ENCODE measurements around the gene GALNT3.

GALNT3 gene

DNA sequence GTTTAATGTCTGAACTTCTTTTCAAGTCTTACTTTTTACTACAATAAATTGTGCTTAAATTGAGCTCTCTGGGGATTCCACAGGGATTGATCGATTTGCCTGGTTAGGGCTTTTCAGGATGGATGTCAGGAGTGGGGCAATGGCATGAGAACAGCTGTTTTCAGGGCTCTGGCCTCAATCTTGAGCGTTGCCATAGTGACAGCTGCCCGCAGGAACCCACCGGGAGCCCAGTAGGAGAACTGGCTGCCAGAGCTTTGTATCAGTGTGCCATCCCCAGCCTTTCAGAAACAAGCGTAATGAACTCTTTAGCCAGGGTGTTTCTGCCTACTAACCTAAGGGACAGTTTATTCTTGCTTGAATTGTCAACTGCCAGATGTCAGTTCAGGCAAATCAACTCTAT lies 93.5 kb downstream of the GALNT3 start:
- in situ Hi-C loops (cut with MboI; ENCODE audit: low pct_unique_long_range_greater_than_20kb, low sequenced_read_pairs, unreplicated experiment): no loop called here
- no peak for DNase-seq (ENCODE audit: low spot score)

DNA sequence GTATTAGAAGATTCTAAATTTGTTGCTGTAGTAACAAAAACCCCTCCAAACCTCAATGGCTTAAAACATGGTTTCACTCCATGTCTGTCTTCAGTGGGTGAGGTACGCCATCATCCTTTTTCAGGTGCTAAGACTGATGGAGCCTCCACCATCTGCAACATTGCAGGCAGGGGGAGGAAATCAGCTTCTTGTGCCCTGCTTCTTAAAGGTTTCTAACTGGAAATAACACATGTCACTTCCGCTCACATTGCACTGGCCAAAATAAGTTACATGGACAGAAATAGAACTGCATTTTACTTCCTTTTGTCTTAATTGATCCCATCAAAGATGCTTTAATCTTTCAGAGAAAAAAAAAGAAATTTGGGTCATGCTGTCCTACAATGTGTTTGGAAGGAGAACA lies 94.1 kb downstream of the GALNT3 start:
- TF ChIP-seq, protein P1, sequence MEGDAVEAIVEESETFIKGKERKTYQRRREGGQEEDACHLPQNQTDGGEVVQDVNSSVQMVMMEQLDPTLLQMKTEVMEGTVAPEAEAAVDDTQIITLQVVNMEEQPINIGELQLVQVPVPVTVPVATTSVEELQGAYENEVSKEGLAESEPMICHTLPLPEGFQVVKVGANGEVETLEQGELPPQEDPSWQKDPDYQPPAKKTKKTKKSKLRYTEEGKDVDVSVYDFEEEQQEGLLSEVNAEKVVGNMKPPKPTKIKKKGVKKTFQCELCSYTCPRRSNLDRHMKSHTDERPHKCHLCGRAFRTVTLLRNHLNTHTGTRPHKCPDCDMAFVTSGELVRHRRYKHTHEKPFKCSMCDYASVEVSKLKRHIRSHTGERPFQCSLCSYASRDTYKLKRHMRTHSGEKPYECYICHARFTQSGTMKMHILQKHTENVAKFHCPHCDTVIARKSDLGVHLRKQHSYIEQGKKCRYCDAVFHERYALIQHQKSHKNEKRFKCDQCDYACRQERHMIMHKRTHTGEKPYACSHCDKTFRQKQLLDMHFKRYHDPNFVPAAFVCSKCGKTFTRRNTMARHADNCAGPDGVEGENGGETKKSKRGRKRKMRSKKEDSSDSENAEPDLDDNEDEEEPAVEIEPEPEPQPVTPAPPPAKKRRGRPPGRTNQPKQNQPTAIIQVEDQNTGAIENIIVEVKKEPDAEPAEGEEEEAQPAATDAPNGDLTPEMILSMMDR (IDR thresholded peaks at IDR 0.05; ENCODE audit: extremely low read depth, insufficient read depth, missing control alignments): no peak
- in situ Hi-C loops (cut with MboI; ENCODE audit: low pct_unique_long_range_greater_than_20kb, low sequenced_read_pairs, unreplicated experiment): no loop called here
- no peak for DNase-seq (ENCODE audit: low spot score)

More for the DNA sequence above, 93.5 kb downstream of the GALNT3 start:
- TF ChIP-seq, protein P1 (IDR thresholded peaks at IDR 0.05; ENCODE audit: extremely low read depth, insufficient read depth, missing control alignments): no peak

DNA sequence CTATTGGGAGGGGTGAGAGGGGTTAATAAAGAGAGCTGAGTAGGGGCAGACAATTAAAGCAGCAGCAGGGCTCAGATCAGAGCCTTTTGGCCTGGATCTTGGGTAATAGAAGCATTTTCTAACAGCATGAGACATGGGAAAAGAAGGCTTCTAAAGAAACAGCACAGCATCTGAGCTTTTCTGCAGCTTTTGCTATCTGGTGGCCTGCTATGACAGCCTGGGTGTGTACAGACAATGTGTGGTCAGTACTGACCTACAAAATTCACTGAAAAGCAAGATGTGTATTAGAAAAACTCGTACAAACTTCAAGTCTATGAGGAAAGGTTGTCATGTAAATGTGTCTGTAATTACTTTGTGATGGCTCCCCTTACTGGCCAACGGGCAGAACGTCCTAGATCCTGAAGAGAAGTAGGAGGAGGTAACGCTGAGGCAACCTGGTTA lies 95.6 kb downstream of the GALNT3 start:
- peak; percentile 13 for DNase-seq (ENCODE audit: low spot score)
- in situ Hi-C loops (cut with MboI; ENCODE audit: low pct_unique_long_range_greater_than_20kb, low sequenced_read_pairs, unreplicated experiment): no loop called here
- TF ChIP-seq, protein P1 (IDR thresholded peaks at IDR 0.05; ENCODE audit: extremely low read depth, insufficient read depth, missing control alignments): peak; percentile 48

DNA sequence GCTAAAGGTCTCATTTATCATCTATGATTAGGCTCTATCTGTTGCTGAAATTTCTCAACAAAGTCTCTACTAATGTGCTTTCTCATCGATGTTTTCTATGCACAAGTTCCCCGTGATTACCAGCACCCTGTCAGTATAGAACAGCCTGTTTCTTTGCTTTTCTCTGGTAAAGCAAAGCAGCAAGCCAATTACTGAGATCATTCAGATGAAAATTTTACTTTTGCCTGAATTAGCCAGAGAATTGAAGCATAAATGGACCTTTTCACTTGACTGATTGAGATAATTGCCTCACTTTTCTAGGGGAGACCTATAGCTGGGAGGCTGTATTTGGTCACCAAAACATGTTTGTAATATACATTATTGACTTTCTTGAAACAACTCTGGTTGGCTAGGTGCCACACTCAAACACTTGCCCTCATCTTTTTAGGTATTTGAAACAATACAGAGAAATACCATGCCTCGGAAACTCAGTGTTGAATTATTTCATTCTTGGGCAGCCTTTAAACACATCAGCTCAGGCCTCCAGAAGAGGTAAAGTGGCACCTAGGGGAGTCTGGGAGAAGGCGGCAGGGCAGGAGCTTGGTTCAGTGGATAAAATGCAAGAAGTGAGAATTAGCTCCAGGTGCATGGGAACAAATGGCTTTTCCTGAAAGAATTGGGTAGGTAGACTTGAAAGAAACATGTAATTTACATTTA lies 96.2 kb downstream of the GALNT3 start:
- TF ChIP-seq, protein P1 (IDR thresholded peaks at IDR 0.05; ENCODE audit: extremely low read depth, insufficient read depth, missing control alignments): no peak
- in situ Hi-C loops (cut with MboI; ENCODE audit: low pct_unique_long_range_greater_than_20kb, low sequenced_read_pairs, unreplicated experiment): no loop called here
- no peak for DNase-seq (ENCODE audit: low spot score)
